ENCODE measurements around the gene CCDC106. TPM values are rescaled to one million over a fixed set of nuclear protein-coding genes. Genes with fewer than 3 reads are reported as not detected.

CCDC106 gene
- total RNA-seq, 2 experiments from 2014 or later: 12.1 to 13.4 TPM

Other genes starting within 250 kb of the CCDC106 start
- 100 to 1,000 TPM; 184 to 203 TPM for gene UBE2S, start 240.4 kb upstream of the CCDC106 start, total RNA-seq
- not detected for gene SHISA7, start 204.9 kb upstream of the CCDC106 start, total RNA-seq
- 10 to 100 TPM; 13.7 to 16.8 TPM for gene ISOC2, start 186.6 kb upstream of the CCDC106 start, total RNA-seq
- not detected for gene C19orf85, start 183.5 kb upstream of the CCDC106 start, total RNA-seq
- 10 to 100 TPM in 1 of 2 experiments, 1 to 10 TPM in 1; 9.4 to 11.5 TPM for gene ZNF628, start 171.6 kb upstream of the CCDC106 start, total RNA-seq
- 10 to 100 TPM; 14.5 to 15.0 TPM for gene NAT14, start 163.0 kb upstream of the CCDC106 start, total RNA-seq
- 1 to 10 TPM in 1 of 2 experiments, under 1 TPM in 1; 0.86 to 1.1 TPM for gene SSC5D, start 159.8 kb upstream of the CCDC106 start, total RNA-seq
- not detected for gene SBK2, start 111.1 kb upstream of the CCDC106 start, total RNA-seq
- not detected for gene SBK3, start 102.7 kb upstream of the CCDC106 start, total RNA-seq
- 10 to 100 TPM; 10.1 to 10.4 TPM for gene ZNF579, start 67.4 kb upstream of the CCDC106 start, total RNA-seq
- gene FIZ1, start 48.7 kb upstream of the CCDC106 start, total RNA-seq: 10 to 100 TPM; 16.0 to 18.4 TPM
- 10 to 100 TPM; 25.2 to 26.6 TPM for gene ZNF524, start 47.9 kb upstream of the CCDC106 start, total RNA-seq
- gene ZNF865, start 42.6 kb upstream of the CCDC106 start, total RNA-seq: 10 to 100 TPM; 18.3 to 18.6 TPM
- 1 to 10 TPM; 6.3 to 7.6 TPM for gene ZNF784, start 23.6 kb upstream of the CCDC106 start, total RNA-seq
- gene ZNF580, start 7.2 kb upstream of the CCDC106 start, total RNA-seq: 10 to 100 TPM; 56.6 to 59.8 TPM
- 10 to 100 TPM; 28.6 to 31.7 TPM for gene ZNF581, start 4.6 kb upstream of the CCDC106 start, total RNA-seq
- 100 to 1,000 TPM; 257 to 267 TPM for gene U2AF2, start 6.8 kb downstream of the CCDC106 start, total RNA-seq
- gene EPN1, start 27.0 kb downstream of the CCDC106 start, total RNA-seq: 10 to 100 TPM; 55.3 to 58.2 TPM
- not detected for gene NLRP9, start 90.2 kb downstream of the CCDC106 start, total RNA-seq
- not detected for gene RFPL4A, start 110.9 kb downstream of the CCDC106 start, total RNA-seq
- not detected for gene RFPL4AL1, start 120.9 kb downstream of the CCDC106 start, total RNA-seq
- gene NLRP11, start 183.8 kb downstream of the CCDC106 start, total RNA-seq: not detected
- not detected for gene NLRP4, start 188.3 kb downstream of the CCDC106 start, total RNA-seq

Measured in activated naive CD8-positive, alpha-beta T cell treated with anti-CD3 and anti-CD28 coated beads, Interleukin-2, amount 10 ng/mL, durations not matched to agents 7 days and 5 days (primary cell).